ENCODE data around the gene MACROD1. TPM values are rescaled to one million over a fixed set of nuclear protein-coding genes. Genes with fewer than 3 reads are reported as not detected.

MACROD1 gene
- total and polyA plus RNA-seq, 2 donors (not counting 3 experiments of a cell fraction or from before 2014, with no cell fraction given) = 11.0 to 16.2 TPM

DNA sequence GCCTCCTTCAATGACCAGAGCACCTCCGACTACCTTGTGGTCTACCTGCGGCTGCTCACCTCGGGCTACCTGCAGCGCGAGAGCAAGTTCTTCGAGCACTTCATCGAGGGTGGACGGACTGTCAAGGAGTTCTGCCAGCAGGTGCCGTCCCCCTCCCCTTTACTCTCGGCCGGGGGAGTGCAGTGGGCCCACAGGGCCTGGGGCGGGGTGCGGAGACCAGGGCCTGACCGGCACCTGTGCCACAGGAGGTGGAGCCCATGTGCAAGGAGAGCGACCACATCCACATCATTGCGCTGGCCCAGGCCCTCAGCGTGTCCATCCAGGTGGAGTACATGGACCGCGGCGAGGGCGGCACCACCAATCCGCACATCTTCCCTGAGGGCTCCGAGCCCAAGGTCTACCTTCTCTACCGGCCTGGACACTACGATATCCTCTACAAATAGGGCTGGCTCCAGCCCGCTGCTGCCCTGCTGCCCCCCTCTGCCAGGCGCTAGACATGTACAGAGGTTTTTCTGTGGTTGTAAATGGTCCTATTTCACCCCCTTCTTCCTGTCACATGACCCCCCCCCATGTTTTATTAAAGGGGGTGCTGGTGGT lies 168.7 kb downstream of the MACROD1 start:
- H2AFZ ChIP-seq (ENCODE audit: low read depth, low read length) = no peak overlapping the region
- H3K36me3 ChIP-seq (ENCODE audit: control insufficient read depth in 2 of 2, extremely low read depth in 1 of 2, insufficient read depth in 2 of 2, low read length in 2 of 2) = peaks cover 0 to 27% of the 10 kb centered on the region in 2 experiments
- no peak for FAIRE-seq
- BruUV-seq (replicated peaks) = TSS peak; percentile 56
- H3K27me3 ChIP-seq (ENCODE audit: control insufficient read depth in 2 of 2, insufficient read depth in 2 of 2, low read length in 2 of 2) = no peaks in the 10 kb centered on the region
- ChIA-PET CTCF (no interaction called here), POLR2A (interaction anchor here (0.5 kb wide), 1 partner anchor 180 kb away, joined by 7 read pairs; no protein-coding TSS in a partner anchor)
- H3K4me2 ChIP-seq (ENCODE audit: insufficient read depth, low read length) = no peak overlapping the region
- H3K9ac ChIP-seq (replicated peaks; ENCODE audit: extremely low read depth, insufficient read depth, low read length) = no peak overlapping the region
- H3K9me3 ChIP-seq (replicated peaks; ENCODE audit: control insufficient read depth, insufficient read depth, low read length) = no peaks in the 10 kb centered on the region
- no peak for DNase-seq (ENCODE audit: low read depth, low spot score)
- no peak overlapping the region for H3K4me3 ChIP-seq (replicated peaks in 1 of 3; ENCODE audit: insufficient read depth in 1 of 3, low read depth in 1 of 3, low read length in 3 of 3)
- dilution Hi-C loops (cut with MboI; ENCODE audit: extremely low pct_ligation_motif_present, low sequenced_read_pairs) (no loop called here), intact Hi-C loops (cut with micrococcal nuclease) (no loop called here)
- H3K9me1 ChIP-seq (replicated peaks; ENCODE audit: control insufficient read depth, extremely low read depth, insufficient read depth, low read length) = no peaks in the 10 kb centered on the region
- peaks cover 22% of the 10 kb centered on the region for H3K4me1 ChIP-seq (ENCODE audit: control insufficient read depth, extremely low read depth, insufficient read depth, low read length)
- H3K79me2 ChIP-seq (ENCODE audit: control insufficient read depth, insufficient read depth, low read length) = no peaks in the 10 kb centered on the region
- no peaks in the 10 kb centered on the region for H4K20me1 ChIP-seq (replicated peaks; ENCODE audit: control insufficient read depth, extremely low read depth, insufficient read depth, low read length)
- no peak overlapping the region for H3K27ac ChIP-seq (ENCODE audit: insufficient read depth, low read depth, low read length)
- TF ChIP-seq EZH2 (IDR thresholded peaks at IDR 0.05; ENCODE audit: borderline replicate concordance, low read depth, low read length, severe bottlenecking) (no peak), CTCF (IDR thresholded peaks at IDR 0.05; ENCODE audit: extremely low read depth in 1 of 2, insufficient read depth in 1 of 2, low read depth in 1 of 2, low read length in 2 of 2) (no peak), GATA2 (IDR thresholded peaks at IDR 0.05; ENCODE audit: insufficient read depth, insufficient read length, low read depth, low read length) (no peak), FOS (IDR thresholded peaks at IDR 0.05; ENCODE audit: borderline replicate concordance, insufficient read depth, low read length) (no peak), MYC (IDR thresholded peaks at IDR 0.05; ENCODE audit: low read depth, low read length) (no peak), POLR2A (IDR thresholded peaks at IDR 0.05; ENCODE audit: low read depth, low read length) (no peak), JUN (IDR thresholded peaks at IDR 0.05; ENCODE audit: borderline replicate concordance, insufficient read depth, insufficient read length, low read depth) (no peak), POLR2AphosphoS5 (IDR thresholded peaks at IDR 0.05; ENCODE audit: insufficient read depth, low read depth, low read length) (no peak)
- TF ChIP-seq, protein P1, sequence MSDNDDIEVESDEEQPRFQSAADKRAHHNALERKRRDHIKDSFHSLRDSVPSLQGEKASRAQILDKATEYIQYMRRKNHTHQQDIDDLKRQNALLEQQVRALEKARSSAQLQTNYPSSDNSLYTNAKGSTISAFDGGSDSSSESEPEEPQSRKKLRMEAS (IDR thresholded peaks at IDR 0.05; ENCODE audit: insufficient read depth, insufficient read length) = no peak

Measured in endothelial cell of umbilical vein (primary cell).